ENCODE measurements around the gene TTPAL.

TTPAL gene

GRCh38 chr20:44475694-44476560 lies at the start of gene TTPAL:
Gene TTPAL (plus strand): TSS chr20:44475874. CDS start chr20:44480000, 4,126 bp downstream.
- CTCF ChIA-PET = interaction anchor here (1.3 kb wide), 1 partner anchor 134 kb away, joined by 4 read pairs; no protein-coding TSS in a partner anchor
- TF ChIP-seq TARDBP (IDR thresholded peaks at IDR 0.05) (no peak), ZNF384 (IDR thresholded peaks at IDR 0.05) (no peak), FOXM1 (IDR thresholded peaks at IDR 0.05; ENCODE audit: borderline replicate concordance) (no peak), L3MBTL2 (conservative IDR thresholded peaks at IDR 0.05) (peak; percentile 84), LEF1 (IDR thresholded peaks at IDR 0.05; ENCODE audit: borderline replicate concordance) (no peak), PKNOX1 (IDR thresholded peaks at IDR 0.05) (peak; percentile 6; the same call in 1 of the 2 replicates), CTBP1 (IDR thresholded peaks at IDR 0.05; ENCODE audit: borderline replicate concordance) (no peak), ELF4 (IDR thresholded peaks at IDR 0.05) (peak; percentile 86), NFRKB (IDR thresholded peaks at IDR 0.05) (no peak), BHLHE40 (IDR thresholded peaks at IDR 0.05; ENCODE audit: borderline replicate concordance) (no peak)
- DNase-seq (ENCODE audit: extremely low spot score) = peak; percentile 94
- POLR2A ChIA-PET = interaction anchor here (0.6 to 2.3 kb wide), 16 partner anchors 9 to 257 kb away, joined by 3 to 9 read pairs (median 3); partner anchors contain the start of gene SERINC3

GRCh38 chr20:44425923-44426322 lies 49.8 kb upstream of the TTPAL start:
- TF ChIP-seq SUZ12 (IDR thresholded peaks at IDR 0.05) (no peak), FOXM1 (IDR thresholded peaks at IDR 0.05; ENCODE audit: borderline replicate concordance) (no peak), BHLHE40 (IDR thresholded peaks at IDR 0.05; ENCODE audit: borderline replicate concordance) (no peak), HDGF (IDR thresholded peaks at IDR 0.05; ENCODE audit: borderline replicate concordance) (no peak), ARNT (IDR thresholded peaks at IDR 0.05) (no peak), SP1 (IDR thresholded peaks at IDR 0.05) (no peak), TARDBP (IDR thresholded peaks at IDR 0.05) (no peak), PKNOX1 (IDR thresholded peaks at IDR 0.05) (no peak), FOXA1 (IDR thresholded peaks at IDR 0.05) (no peak), LEF1 (IDR thresholded peaks at IDR 0.05; ENCODE audit: borderline replicate concordance) (no peak), ZNF384 (IDR thresholded peaks at IDR 0.05) (no peak), FOXK2 (IDR thresholded peaks at IDR 0.05) (no peak), CTBP1 (IDR thresholded peaks at IDR 0.05; ENCODE audit: borderline replicate concordance) (no peak)
- CTCF ChIA-PET = no interaction called here
- POLR2A ChIA-PET = no interaction called here
- no peak for DNase-seq (ENCODE audit: extremely low spot score)

- no peak for DNase-seq (ENCODE audit: extremely low spot score)
- ChIA-PET CTCF (no interaction called here), POLR2A (no interaction called here)
- no peak for TF ChIP-seq HDGF (IDR thresholded peaks at IDR 0.05; ENCODE audit: borderline replicate concordance)
- TF ChIP-seq TARDBP (IDR thresholded peaks at IDR 0.05) = no peak
- TF ChIP-seq NFRKB (IDR thresholded peaks at IDR 0.05) = no peak
- TF ChIP-seq SUZ12 (IDR thresholded peaks at IDR 0.05) = no peak
- TF ChIP-seq FOXM1 (IDR thresholded peaks at IDR 0.05; ENCODE audit: borderline replicate concordance) = no peak
- no peak for TF ChIP-seq BHLHE40 (IDR thresholded peaks at IDR 0.05; ENCODE audit: borderline replicate concordance)
- TF ChIP-seq ARNT (IDR thresholded peaks at IDR 0.05) = no peak
- TF ChIP-seq LEF1 (IDR thresholded peaks at IDR 0.05; ENCODE audit: borderline replicate concordance) = no peak
- no peak for TF ChIP-seq FOXA1 (IDR thresholded peaks at IDR 0.05)
- no peak for TF ChIP-seq CTBP1 (IDR thresholded peaks at IDR 0.05; ENCODE audit: borderline replicate concordance)
- no peak for TF ChIP-seq ELF4 (IDR thresholded peaks at IDR 0.05)
- TF ChIP-seq ZNF384 (IDR thresholded peaks at IDR 0.05) = no peak
- TF ChIP-seq FOXK2 (IDR thresholded peaks at IDR 0.05) = no peak
- TF ChIP-seq L3MBTL2 (conservative IDR thresholded peaks at IDR 0.05) = no peak
- no peak for TF ChIP-seq PKNOX1 (IDR thresholded peaks at IDR 0.05)
- TF ChIP-seq SP1 (IDR thresholded peaks at IDR 0.05) = no peak
Measured at GRCh38 chr20:44426879-44427790, 48.5 kb upstream of the TTPAL start.

- TF ChIP-seq ZNF384 (IDR thresholded peaks at IDR 0.05) (no peak), SUZ12 (IDR thresholded peaks at IDR 0.05) (no peak), TARDBP (IDR thresholded peaks at IDR 0.05) (no peak), BHLHE40 (IDR thresholded peaks at IDR 0.05; ENCODE audit: borderline replicate concordance) (no peak), FOXM1 (IDR thresholded peaks at IDR 0.05; ENCODE audit: borderline replicate concordance) (no peak), ARNT (IDR thresholded peaks at IDR 0.05) (no peak), ELF4 (IDR thresholded peaks at IDR 0.05) (no peak), NFRKB (IDR thresholded peaks at IDR 0.05) (no peak), SP1 (IDR thresholded peaks at IDR 0.05) (no peak), CTBP1 (IDR thresholded peaks at IDR 0.05; ENCODE audit: borderline replicate concordance) (no peak), FOXA1 (IDR thresholded peaks at IDR 0.05) (no peak), FOXK2 (IDR thresholded peaks at IDR 0.05) (no peak), PKNOX1 (IDR thresholded peaks at IDR 0.05) (no peak), HDGF (IDR thresholded peaks at IDR 0.05; ENCODE audit: borderline replicate concordance) (no peak), LEF1 (IDR thresholded peaks at IDR 0.05; ENCODE audit: borderline replicate concordance) (no peak), L3MBTL2 (conservative IDR thresholded peaks at IDR 0.05) (no peak)
- CTCF ChIA-PET = no interaction called here
- POLR2A ChIA-PET = no interaction called here
- no peak for DNase-seq (ENCODE audit: extremely low spot score)
Measured at GRCh38 chr20:44427804-44428173, 47.9 kb upstream of the TTPAL start.

Data from HEK293T (cell line).